Thoracic aorta (tissue), 2 donors: ENCODE data around the gene NTNG1. TPM values are rescaled to one million over a fixed set of nuclear protein-coding genes. Genes with fewer than 3 reads are reported as not detected.

Experiments used
- ATAC-seq: fragments of 150-250 bp; one replicate; pipeline ENCODE4 v1.8.0; 2017; ENCODE audit warnings: low read depth; ENCODE audit not compliant: insufficient number of reproducible peaks, low FRiP score
- DNase-seq: peaks from one replicate; pipeline ENCODE4 v3.0.0-alpha.2; 2020; ENCODE audit warnings: low spot score
- H3K27ac ChIP-seq, 2 donors: fragments of 200-600 bp; sonication (generic); 1 replicate in 1 of 2; 2 replicates in 1 of 2; pipeline ENCODE4 v1.5.1; 2016; ENCODE audit warnings: mild to moderate bottlenecking in 2 of 2, moderate library complexity in 2 of 2
- H3K27me3 ChIP-seq: fragments of 200-600 bp; sonication (generic); replicated peaks from 2 replicates; pipeline ENCODE4 v1.6.0; 2016; ENCODE audit warnings: mild to moderate bottlenecking; ENCODE audit not compliant: insufficient read depth
- H3K36me3 ChIP-seq: fragments of 200-600 bp; sonication (generic); one replicate; pipeline ENCODE4 v1.5.1; 2016
- H3K4me1 ChIP-seq, 2 donors: fragments of 200-600 bp; sonication (generic); 1 replicate in 1 of 2; 2 replicates in 1 of 2; pipeline versions ENCODE4 v1.5.1 to v1.6.0; 2016; ENCODE audit warnings: low read depth in 2 of 2, mild to moderate bottlenecking in 1 of 2; ENCODE audit not compliant: control insufficient read depth in 1 of 2
- H3K4me3 ChIP-seq: fragments of 200-600 bp; sonication (generic); 2 replicates; pipeline ENCODE4 v1.5.1; 2016; ENCODE audit warnings: mild to moderate bottlenecking
- H3K9me3 ChIP-seq: fragments of 200-600 bp; sonication (generic); 2 replicates; pipeline ENCODE4 v1.5.1; 2016
- CTCF ChIP-seq: fragments of 200-600 bp; sonication (generic); IDR thresholded peaks from one replicate; pipeline ENCODE4 v1.5.1; 2019; ENCODE audit warnings: antibody characterized with exemption
- total RNA-seq, 2 donors: library from RNA; depleted of rRNA; stranded (reverse); fragments of >200 nt; gene quantifications; one replicate each; pipeline versions ENCODE4 v1.1.0 to v1.2.3, GENCODE V29; 2016

The NTNG1 gene
- total RNA-seq, 2 donors from 2014 or later, result 0.99 to 1.4 TPM

- DNase-seq (no peak), ATAC-seq (no peak)
- no peaks in the 10 kb centered on the region for H3K36me3 ChIP-seq
- H3K4me1 ChIP-seq, result no peaks in the 10 kb centered on the region
- no peak for TF ChIP-seq CTCF
- no peaks in the 10 kb centered on the region for H3K27me3 ChIP-seq
- no peak overlapping the region for H3K27ac ChIP-seq
- H3K4me3 ChIP-seq, result no peak overlapping the region
- no peaks in the 10 kb centered on the region for H3K9me3 ChIP-seq
Observed at GRCh38 chr1:107487506-107487905, 346.7 kb downstream of the NTNG1 start.

- DNase-seq (no peak), ATAC-seq (no peak)
- H3K27ac ChIP-seq, result no peak overlapping the region
- H3K36me3 ChIP-seq, result no peaks in the 10 kb centered on the region
- no peak for TF ChIP-seq CTCF
- H3K4me1 ChIP-seq, result no peaks in the 10 kb centered on the region
- H3K9me3 ChIP-seq, result no peaks in the 10 kb centered on the region
- no peak overlapping the region for H3K4me3 ChIP-seq
- no peaks in the 10 kb centered on the region for H3K27me3 ChIP-seq
Observed at GRCh38 chr1:107491582-107491981, 350.7 kb downstream of the NTNG1 start.

GRCh38 chr1:107493111-107493716, 352.4 kb downstream of the NTNG1 start:
- TF ChIP-seq CTCF, result no peak
- no peak for ATAC-seq
- no peaks in the 10 kb centered on the region for H3K27me3 ChIP-seq
- H3K4me3 ChIP-seq, result no peak overlapping the region
- no peak overlapping the region for H3K27ac ChIP-seq
- DNase-seq, result no peak
- no peaks in the 10 kb centered on the region for H3K9me3 ChIP-seq
- no peaks in the 10 kb centered on the region for H3K4me1 ChIP-seq
- H3K36me3 ChIP-seq, result no peaks in the 10 kb centered on the region

GRCh38 chr1:107494061-107494460, 353.2 kb downstream of the NTNG1 start:
- Histone ChIP-seq H3K4me1 (no peaks in the 10 kb centered on the region), H3K9me3 (no peaks in the 10 kb centered on the region), H3K4me3 (no peak overlapping the region), H3K27ac (no peak overlapping the region), H3K36me3 (no peaks in the 10 kb centered on the region), H3K27me3 (no peaks in the 10 kb centered on the region)
- DNase-seq, result no peak
- ATAC-seq, result no peak
- TF ChIP-seq CTCF, result no peak

- Histone ChIP-seq H3K36me3 (no peaks in the 10 kb centered on the region), H3K4me1 (no peaks in the 10 kb centered on the region), H3K27ac (no peak overlapping the region), H3K9me3 (no peaks in the 10 kb centered on the region), H3K4me3 (no peak overlapping the region), H3K27me3 (no peaks in the 10 kb centered on the region)
- ATAC-seq (no peak), DNase-seq (no peak)
- no peak for TF ChIP-seq CTCF
Observed at GRCh38 chr1:107496002-107496401, 355.2 kb downstream of the NTNG1 start.
